ENCODE data around the gene SORCS3.

- TF ChIP-seq RNF2 (IDR thresholded peaks at IDR 0.05) (no peak), ZC3H8 (IDR thresholded peaks at IDR 0.05) (no peak), TAF1 (IDR thresholded peaks at IDR 0.05; ENCODE audit: control insufficient read depth, extremely low read depth, insufficient read depth, low read length, severe bottlenecking) (no peak), TCFL5 (CRISPR knock-in tag; conservative IDR thresholded peaks at IDR 0.05) (no peak), ZFX (CRISPR knock-in tag; IDR thresholded peaks at IDR 0.05) (no peak), DACH1 (IDR thresholded peaks at IDR 0.05; ENCODE audit: partially characterized antibody) (no peak), RFX5 (IDR thresholded peaks at IDR 0.05; ENCODE audit: low read depth, low read length) (no peak), MYC (IDR thresholded peaks at IDR 0.05; ENCODE audit: low read depth, low read length) (no peak), MYC (CRISPR knock-in tag; IDR thresholded peaks at IDR 0.05; ENCODE audit: borderline replicate concordance, low read depth) (no peak), EZH2 (IDR thresholded peaks at IDR 0.05; ENCODE audit: borderline replicate concordance, low read depth, low read length) (no peak)
- TF ChIP-seq, protein P1, sequence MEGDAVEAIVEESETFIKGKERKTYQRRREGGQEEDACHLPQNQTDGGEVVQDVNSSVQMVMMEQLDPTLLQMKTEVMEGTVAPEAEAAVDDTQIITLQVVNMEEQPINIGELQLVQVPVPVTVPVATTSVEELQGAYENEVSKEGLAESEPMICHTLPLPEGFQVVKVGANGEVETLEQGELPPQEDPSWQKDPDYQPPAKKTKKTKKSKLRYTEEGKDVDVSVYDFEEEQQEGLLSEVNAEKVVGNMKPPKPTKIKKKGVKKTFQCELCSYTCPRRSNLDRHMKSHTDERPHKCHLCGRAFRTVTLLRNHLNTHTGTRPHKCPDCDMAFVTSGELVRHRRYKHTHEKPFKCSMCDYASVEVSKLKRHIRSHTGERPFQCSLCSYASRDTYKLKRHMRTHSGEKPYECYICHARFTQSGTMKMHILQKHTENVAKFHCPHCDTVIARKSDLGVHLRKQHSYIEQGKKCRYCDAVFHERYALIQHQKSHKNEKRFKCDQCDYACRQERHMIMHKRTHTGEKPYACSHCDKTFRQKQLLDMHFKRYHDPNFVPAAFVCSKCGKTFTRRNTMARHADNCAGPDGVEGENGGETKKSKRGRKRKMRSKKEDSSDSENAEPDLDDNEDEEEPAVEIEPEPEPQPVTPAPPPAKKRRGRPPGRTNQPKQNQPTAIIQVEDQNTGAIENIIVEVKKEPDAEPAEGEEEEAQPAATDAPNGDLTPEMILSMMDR (IDR thresholded peaks at IDR 0.05 in 2 of 3, conservative IDR thresholded peaks at IDR 0.05 in 1 of 3; ENCODE audit: insufficient read depth in 2 of 3, low read depth in 1 of 3, low read length in 3 of 3), result no peak
- TF ChIP-seq, protein P2, sequence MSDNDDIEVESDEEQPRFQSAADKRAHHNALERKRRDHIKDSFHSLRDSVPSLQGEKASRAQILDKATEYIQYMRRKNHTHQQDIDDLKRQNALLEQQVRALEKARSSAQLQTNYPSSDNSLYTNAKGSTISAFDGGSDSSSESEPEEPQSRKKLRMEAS (CRISPR knock-in tag; IDR thresholded peaks at IDR 0.05), result no peak
- TF ChIP-seq, protein P3, sequence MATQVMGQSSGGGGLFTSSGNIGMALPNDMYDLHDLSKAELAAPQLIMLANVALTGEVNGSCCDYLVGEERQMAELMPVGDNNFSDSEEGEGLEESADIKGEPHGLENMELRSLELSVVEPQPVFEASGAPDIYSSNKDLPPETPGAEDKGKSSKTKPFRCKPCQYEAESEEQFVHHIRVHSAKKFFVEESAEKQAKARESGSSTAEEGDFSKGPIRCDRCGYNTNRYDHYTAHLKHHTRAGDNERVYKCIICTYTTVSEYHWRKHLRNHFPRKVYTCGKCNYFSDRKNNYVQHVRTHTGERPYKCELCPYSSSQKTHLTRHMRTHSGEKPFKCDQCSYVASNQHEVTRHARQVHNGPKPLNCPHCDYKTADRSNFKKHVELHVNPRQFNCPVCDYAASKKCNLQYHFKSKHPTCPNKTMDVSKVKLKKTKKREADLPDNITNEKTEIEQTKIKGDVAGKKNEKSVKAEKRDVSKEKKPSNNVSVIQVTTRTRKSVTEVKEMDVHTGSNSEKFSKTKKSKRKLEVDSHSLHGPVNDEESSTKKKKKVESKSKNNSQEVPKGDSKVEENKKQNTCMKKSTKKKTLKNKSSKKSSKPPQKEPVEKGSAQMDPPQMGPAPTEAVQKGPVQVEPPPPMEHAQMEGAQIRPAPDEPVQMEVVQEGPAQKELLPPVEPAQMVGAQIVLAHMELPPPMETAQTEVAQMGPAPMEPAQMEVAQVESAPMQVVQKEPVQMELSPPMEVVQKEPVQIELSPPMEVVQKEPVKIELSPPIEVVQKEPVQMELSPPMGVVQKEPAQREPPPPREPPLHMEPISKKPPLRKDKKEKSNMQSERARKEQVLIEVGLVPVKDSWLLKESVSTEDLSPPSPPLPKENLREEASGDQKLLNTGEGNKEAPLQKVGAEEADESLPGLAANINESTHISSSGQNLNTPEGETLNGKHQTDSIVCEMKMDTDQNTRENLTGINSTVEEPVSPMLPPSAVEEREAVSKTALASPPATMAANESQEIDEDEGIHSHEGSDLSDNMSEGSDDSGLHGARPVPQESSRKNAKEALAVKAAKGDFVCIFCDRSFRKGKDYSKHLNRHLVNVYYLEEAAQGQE (IDR thresholded peaks at IDR 0.05; ENCODE audit: borderline replicate concordance), result no peak
- TF ChIP-seq, protein P3 (CRISPR knock-in tag; IDR thresholded peaks at IDR 0.05; ENCODE audit: low read depth), result no peak
These were observed 427.4 kb downstream of the SORCS3 start for GRCh38 chr10:105068497-105068896.

Measured in K562 (cell line).